ENCODE results near the gene UBQLN3. TPM values are rescaled to one million over a fixed set of nuclear protein-coding genes. Genes with fewer than 3 reads are reported as not detected.

The UBQLN3 gene
- total and polyA plus RNA-seq, 3 donors from 2014 or later = 105 to 336 (median 283) TPM

DNA sequence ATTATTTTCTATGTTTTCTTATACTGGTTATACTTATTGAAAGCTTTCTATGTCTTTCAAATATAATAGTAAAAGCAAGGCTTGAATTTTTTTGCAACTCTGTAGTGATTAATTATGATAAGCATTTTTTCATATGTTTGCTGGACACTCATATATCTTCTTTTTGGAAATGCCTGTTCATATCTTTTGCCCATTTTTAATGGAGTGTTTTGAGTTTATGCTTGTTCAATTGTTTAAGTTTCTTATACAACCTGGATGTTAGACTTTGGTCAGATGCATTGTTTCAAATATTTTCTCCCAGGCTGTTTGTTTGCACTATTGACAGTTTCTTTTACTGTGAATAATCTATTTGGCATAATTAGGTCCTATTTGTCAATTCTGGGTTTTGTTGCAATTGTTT is 26.7 kb upstream of the UBQLN3 start:
- Histone ChIP-seq H3K27ac (no peak overlapping the region), H3K9me3 (no peaks in the 10 kb centered on the region), H3K36me3 (ENCODE audit: low read depth, missing control alignments) (no peaks in the 10 kb centered on the region), H3K27me3 (no peaks in the 10 kb centered on the region), H3K4me1 (no peaks in the 10 kb centered on the region), H3K4me3 (no peak overlapping the region)
- DNase-seq = no peak
- no peak for TF ChIP-seq CTCF (IDR thresholded peaks at IDR 0.05)
- no peak for TF ChIP-seq POLR2A (IDR thresholded peaks at IDR 0.05)
- intact Hi-C loops (cut with DNase I; ENCODE audit: low total_unique reads) = no loop called here

GRCh38 chr11:5534046-5534445 is 24.3 kb upstream of the UBQLN3 start:
- no peak for DNase-seq
- H3K27ac ChIP-seq = no peak overlapping the region
- H3K4me1 ChIP-seq = no peaks in the 10 kb centered on the region
- no peak overlapping the region for H3K4me3 ChIP-seq
- intact Hi-C loops (cut with DNase I; ENCODE audit: low total_unique reads) = no loop called here
- no peaks in the 10 kb centered on the region for H3K27me3 ChIP-seq
- WGBS, 2 donors = 68 to 70% methylated on average over 1 of the region's 1 CpG
- TF ChIP-seq POLR2A (IDR thresholded peaks at IDR 0.05) = no peak
- no peak for TF ChIP-seq CTCF (IDR thresholded peaks at IDR 0.05)
- H3K9me3 ChIP-seq = no peaks in the 10 kb centered on the region
- no peaks in the 10 kb centered on the region for H3K36me3 ChIP-seq (ENCODE audit: low read depth, missing control alignments)

DNA sequence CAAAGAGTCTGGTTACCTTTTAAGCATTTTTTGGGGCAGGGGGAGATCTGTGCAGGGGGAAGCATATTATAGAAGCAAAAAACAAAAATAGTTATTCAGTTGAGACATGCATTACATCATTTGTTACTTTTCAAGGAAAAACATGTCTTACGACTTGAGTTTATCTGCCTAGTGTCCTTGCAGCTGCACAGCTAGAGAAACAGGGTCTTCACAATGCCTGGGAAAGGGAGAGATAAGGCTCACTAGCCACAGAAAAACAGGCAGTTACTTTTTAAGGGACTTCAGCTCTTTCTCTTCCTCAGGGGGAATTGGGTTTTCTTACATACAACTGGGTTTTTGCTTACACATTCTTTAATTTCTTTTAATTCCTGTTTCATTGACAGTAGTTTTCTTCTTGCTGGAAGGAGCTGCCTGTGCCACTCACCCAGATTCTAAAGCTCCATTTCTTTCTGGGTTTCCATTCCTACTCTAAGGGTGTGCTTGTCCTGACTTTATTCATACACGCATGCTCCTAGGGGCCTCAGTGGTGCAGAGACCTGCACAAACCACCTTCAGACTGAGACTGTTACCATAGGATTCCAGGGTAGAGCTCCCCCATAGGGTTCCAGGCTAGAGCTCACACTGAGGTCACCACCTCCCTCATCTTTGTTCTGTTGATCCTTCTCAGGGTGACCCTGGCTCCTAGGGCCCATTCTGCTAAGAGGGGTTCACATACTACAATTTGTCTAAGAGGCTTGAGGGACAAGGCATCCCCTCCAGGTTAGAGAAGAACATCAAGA is 21.5 kb upstream of the UBQLN3 start:
- no peaks in the 10 kb centered on the region for H3K4me1 ChIP-seq
- no peak for TF ChIP-seq CTCF (IDR thresholded peaks at IDR 0.05)
- TF ChIP-seq POLR2A (IDR thresholded peaks at IDR 0.05) = no peak
- H3K9me3 ChIP-seq = no peaks in the 10 kb centered on the region
- H3K27me3 ChIP-seq = no peaks in the 10 kb centered on the region
- H3K4me3 ChIP-seq = no peak overlapping the region
- WGBS, 2 donors = 46 to 53% methylated on average over 2 of the region's 2 CpGs
- intact Hi-C loops (cut with DNase I; ENCODE audit: low total_unique reads) = no loop called here
- no peaks in the 10 kb centered on the region for H3K36me3 ChIP-seq (ENCODE audit: low read depth, missing control alignments)
- DNase-seq = no peak
- no peak overlapping the region for H3K27ac ChIP-seq

GRCh38 chr11:5528495-5528894 is 18.7 kb upstream of the UBQLN3 start:
- no peaks in the 10 kb centered on the region for H3K27me3 ChIP-seq
- no peak for DNase-seq
- no peak overlapping the region for H3K4me3 ChIP-seq
- H3K36me3 ChIP-seq (ENCODE audit: low read depth, missing control alignments) = no peaks in the 10 kb centered on the region
- H3K4me1 ChIP-seq = no peaks in the 10 kb centered on the region
- intact Hi-C loops (cut with DNase I; ENCODE audit: low total_unique reads) = no loop called here
- no peak for TF ChIP-seq POLR2A (IDR thresholded peaks at IDR 0.05)
- no peak for TF ChIP-seq CTCF (IDR thresholded peaks at IDR 0.05)
- no peaks in the 10 kb centered on the region for H3K9me3 ChIP-seq
- WGBS, 2 donors = 25 to 36% methylated on average over 1 of the region's 1 CpG
- no peak overlapping the region for H3K27ac ChIP-seq

DNA sequence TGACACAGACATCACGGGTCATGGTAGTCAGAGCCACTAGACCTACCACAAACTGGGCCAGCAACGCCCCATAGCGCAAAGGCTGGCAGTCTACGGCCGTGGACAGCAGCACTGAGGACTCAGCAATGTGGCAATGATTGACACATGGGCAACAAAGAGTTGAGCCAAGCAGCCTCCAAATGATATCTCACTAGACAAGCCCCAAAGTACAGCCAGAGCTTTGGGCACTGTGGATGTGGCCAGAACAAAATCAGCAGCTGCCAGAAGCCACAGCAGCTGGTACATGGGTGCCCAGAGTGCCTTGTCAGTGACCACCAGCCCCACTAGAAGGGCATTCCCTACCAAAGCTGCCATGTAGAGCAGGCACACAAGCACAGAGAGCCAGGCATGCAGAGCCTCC is 18.0 kb upstream of the UBQLN3 start:
- no peak for TF ChIP-seq POLR2A (IDR thresholded peaks at IDR 0.05)
- no peak for TF ChIP-seq CTCF (IDR thresholded peaks at IDR 0.05)
- WGBS, 2 donors = 88 to 96% methylated on average over 4 to 5 of the region's 5 CpGs
- no peak for DNase-seq
- Histone ChIP-seq H3K4me3 (no peak overlapping the region), H3K27me3 (no peaks in the 10 kb centered on the region), H3K27ac (no peak overlapping the region), H3K9me3 (no peaks in the 10 kb centered on the region), H3K36me3 (ENCODE audit: low read depth, missing control alignments) (no peaks in the 10 kb centered on the region), H3K4me1 (no peaks in the 10 kb centered on the region)
- intact Hi-C loops (cut with DNase I; ENCODE audit: low total_unique reads) = no loop called here

Measured in testis (tissue), 3 donors.